ENCODE measurements around the gene FAM156A.
"Not testable (repeated sequence)": the region's sequence is repeated elsewhere in the genome, so short reads cannot be mapped to it uniquely, and the experiment has no call there.

FAM156A gene, protein sequence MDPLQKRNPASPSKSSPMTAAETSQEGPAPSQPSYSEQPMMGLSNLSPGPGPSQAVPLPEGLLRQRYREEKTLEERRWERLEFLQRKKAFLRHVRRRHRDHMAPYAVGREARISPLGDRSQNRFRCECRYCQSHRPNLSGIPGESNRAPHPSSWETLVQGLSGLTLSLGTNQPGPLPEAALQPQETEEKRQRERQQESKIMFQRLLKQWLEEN

DNA sequence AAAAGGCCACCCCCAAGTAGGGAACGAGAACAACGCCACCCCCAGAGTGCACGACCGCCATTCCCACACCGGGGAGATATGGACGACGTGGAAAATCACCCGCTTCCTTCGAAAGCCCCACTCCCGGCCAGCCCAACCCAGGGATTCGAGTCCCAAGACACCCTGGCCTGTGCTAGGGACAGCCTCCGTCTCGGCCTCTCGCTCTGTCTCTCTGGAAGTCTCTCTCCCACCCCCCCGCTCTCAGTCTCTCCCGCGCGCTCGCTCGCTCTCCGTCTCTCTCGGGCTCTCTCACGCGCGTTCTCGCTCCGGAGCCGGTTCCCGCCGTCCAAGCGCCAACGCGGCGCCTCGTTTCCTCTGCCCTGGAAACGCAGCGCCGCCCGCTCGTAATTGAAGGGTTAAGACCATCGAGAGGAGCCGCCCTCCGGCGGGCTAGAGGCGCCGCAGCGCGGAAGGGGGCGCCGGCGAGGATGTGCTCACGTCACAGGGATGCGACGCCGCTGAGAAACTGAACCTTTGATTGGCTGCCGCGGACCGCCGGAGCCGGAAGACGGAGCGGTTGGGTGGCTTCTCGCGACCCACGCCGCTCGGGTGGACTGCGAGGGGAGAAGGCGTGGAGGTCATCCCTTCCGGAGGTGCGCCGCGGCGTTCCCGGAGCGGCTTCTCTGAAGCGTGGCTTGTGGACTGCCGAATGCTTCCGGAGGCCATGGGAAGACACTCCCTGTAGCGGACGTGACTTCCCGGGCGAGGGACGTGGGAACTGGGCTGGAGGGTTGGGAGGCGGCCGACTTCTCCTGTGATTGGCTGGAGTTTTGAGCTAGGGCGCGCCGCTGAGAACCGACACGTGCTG lies at the start of gene FAM156A:
Gene FAM156A, minus strand, starts transcription at position 406 of the 847 bp plus-strand sequence. CDS start 9,930 bp downstream, outside the sequence.
- not testable (repeated sequence) for DNase-seq (ENCODE audit: low read depth in 2 of 2)

DNA sequence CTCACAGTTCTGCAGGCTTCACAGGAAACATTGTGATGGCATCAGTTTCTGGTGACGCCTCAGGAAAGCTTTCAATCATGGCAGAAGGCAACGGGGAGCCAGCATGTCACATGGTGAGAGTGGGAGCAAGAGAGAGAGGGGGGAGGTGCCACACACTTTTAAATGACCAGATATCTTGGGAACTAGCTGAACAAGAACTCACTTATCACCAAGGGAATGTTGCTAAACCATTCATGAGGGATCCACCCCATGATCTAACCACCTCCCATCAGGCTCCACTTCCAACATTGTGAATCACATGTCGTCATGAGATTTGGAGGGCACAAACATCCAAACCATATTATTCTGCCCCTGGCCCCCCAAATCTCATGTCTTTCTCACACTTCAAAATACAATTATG lies 47.0 kb upstream of the FAM156A start:
- no peak for DNase-seq (ENCODE audit: low read depth in 2 of 2)

DNA sequence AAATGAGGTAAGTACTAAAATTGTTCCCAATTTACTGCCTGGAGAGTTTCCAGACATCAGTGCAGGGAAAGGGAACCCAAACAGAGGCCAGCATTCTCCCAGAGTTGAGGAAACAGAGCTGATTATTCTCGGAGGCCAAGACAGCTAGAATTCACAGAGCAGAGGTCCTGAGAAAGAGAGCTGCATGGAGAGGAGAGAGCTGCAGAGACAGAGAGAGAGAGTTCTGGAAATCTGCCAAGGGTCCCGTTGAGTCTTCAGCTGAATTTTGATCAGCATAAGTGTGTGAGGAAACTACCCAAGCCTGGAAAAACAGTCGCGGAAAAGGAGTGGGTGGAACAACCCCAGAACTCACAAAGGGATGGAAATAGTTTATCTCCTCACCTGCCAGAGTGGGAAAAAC lies 46.5 kb upstream of the FAM156A start:
- DNase-seq (ENCODE audit: low read depth in 2 of 2): no peak

DNA sequence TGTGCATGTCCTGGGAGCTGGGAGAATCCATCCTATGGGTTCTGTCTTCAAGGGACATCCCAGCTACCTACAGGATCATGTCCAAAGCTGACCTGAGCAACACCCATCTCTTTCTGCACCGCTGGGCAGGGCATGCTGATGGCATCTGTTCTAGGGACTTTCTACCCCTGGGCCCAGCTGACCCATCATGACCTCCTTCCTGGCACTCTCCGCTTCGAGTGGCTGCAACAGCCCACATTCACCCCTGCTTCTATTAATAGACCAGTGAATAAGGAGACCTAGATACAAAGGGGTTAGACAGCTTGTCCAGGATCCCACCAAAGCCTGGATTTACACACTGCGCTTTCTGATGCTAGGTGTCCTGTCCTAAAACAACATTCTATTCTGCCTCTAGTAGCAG lies 45.7 kb upstream of the FAM156A start:
- no peak for DNase-seq (ENCODE audit: low read depth in 2 of 2)

DNA sequence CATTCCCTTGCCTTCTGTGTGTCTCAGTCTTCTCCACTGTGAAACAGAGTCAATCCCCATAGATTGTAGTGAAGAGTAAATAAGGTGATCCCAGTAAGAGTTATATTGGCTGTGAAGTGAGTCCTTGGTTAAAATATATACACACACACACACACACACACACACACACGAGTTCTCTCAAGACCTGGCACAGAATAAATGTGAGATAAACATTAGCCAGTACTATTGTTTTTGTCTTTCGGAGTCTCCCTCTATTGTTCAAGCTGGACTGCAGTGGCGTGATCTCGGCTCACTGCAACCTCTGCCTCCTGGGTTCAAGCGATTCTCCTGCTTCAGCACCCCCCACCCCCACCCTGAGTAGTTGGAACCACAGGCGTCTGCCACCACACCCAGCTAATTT lies 44.8 kb upstream of the FAM156A start:
- DNase-seq (ENCODE audit: low read depth in 2 of 2): no peak

DNA sequence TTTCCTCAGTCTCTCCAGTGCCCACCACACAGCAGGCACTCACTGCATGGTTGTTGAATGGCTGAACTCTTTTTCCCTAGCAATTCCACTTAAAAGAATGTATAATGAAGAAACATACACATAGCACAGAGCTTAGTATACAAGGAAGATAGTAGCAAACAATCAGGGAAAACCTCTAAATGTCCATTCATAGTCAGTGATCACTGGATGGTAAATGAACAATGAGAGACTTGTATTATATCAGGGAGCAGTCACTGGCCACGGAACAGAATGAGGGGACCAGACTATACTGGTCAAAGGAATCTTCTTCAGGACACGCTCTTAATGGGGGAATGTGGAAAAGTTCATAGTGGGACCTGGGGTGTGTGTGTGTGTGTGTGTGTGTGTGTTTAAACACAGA lies 43.6 kb upstream of the FAM156A start:
- DNase-seq (ENCODE audit: low read depth in 2 of 2): no peak

DNA sequence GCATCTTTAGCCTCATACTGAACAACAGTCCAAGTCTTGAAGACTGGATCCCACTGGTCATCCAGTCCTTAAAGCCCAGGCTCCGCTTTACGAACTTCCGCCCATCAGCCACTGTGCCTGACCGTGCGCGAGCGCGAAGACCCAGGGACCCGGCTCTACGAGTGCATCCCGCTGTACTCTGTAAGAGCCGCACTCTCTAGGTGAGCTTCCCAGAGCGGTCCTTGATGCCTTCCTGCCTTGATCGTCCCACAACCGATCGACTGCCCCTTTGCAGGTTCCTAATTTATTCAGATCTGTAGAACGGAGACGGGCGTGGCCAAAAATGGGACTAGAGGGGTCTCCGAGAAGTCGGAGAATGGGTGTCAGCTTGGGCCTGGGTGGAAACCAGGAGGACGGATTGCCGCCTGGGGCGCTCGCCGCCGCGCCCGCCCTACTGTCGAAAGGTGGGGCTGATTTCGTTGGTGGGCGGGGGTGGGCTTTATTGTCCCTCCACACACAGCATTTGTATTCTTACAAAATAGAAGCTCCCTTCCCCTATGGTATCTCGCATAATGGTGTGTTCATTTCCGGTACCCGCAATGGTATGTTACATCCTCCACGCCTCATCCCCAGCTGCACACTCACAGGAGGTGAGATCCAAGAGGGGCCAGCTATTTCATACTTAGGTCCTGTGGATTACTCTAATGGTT lies 42.3 kb upstream of the FAM156A start:
- no peak for DNase-seq (ENCODE audit: low read depth in 2 of 2)

DNA sequence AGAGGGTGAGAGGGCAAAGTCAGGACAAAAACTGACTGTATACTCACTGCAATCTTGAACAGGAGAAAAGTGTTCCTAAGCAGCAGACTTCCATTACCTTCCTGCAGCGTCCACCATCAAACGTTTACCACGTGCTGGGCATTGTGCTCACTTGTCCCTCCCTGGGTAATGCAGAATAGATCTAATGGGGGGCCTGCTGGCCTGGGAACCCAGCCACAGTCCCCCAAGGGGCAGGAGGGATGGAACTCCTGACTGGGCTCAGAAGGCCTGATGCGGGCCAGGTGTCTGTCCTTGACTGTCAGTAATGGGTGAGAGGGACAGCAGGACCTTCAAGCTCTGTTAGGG lies 37.6 kb upstream of the FAM156A start:
- no peak for DNase-seq (ENCODE audit: low read depth in 2 of 2)

DNA sequence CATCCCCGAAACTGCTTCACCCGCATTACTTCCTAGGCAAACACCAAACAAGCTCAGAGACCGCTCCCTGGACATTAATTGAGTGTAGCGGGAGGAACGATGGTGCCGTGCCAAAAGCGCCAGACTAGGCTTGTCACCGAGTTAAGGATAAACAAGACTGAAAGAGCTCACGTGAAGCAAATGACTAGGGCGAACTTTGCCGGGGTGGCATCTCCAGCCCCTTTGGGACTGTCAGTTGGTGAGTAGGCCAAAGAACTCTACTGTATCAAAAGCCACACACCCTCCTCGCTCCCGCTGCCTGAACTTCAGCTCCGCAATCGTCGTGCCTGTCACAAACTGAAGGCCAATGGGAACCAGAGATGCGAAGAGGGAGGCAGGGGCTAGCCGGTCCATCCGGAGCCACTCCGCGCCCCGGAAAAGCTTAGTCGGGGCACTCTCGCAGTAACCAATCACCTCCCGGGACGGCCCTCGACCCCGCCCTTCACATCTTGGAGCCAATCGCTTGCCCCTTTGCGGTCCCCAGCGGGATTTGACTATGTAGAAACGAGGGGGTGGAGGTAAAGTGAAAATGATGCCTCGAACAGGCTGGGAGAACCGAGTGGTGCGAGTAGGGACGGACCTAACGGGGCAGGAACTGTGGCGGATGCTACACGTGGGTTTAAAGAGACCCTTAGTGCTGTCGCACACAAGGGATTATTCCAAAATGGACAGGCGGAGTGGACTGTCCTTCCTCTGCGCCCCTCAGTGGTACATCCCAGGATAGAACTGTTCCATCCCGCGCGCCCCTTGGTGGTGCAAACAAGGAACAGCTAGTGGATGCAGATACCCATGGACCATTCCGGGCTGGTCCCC lies 37.0 kb upstream of the FAM156A start:
- DNase-seq (ENCODE audit: low read depth in 2 of 2): peak; percentile 75 to 83

DNA sequence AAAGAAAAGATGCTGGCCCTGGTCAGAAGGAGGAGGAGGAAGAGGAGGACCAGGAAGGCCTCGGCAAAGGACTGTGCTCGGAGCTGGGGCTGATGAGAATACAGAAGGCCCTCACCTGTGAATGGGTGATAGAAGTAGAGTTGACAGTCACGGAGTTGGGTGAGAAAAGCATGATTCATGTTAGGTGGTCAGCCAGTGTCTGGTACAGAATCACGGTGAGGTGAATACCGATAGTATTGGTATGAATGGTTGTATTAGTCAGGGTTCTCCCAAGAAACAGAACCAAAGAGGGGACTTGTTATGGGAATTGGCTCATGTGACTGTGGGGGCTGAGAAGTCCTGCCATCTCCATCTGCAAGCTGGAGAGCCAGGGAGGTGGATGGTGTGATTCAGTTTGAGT lies 32.5 kb upstream of the FAM156A start:
- no peak for DNase-seq (ENCODE audit: low read depth in 2 of 2)

DNA sequence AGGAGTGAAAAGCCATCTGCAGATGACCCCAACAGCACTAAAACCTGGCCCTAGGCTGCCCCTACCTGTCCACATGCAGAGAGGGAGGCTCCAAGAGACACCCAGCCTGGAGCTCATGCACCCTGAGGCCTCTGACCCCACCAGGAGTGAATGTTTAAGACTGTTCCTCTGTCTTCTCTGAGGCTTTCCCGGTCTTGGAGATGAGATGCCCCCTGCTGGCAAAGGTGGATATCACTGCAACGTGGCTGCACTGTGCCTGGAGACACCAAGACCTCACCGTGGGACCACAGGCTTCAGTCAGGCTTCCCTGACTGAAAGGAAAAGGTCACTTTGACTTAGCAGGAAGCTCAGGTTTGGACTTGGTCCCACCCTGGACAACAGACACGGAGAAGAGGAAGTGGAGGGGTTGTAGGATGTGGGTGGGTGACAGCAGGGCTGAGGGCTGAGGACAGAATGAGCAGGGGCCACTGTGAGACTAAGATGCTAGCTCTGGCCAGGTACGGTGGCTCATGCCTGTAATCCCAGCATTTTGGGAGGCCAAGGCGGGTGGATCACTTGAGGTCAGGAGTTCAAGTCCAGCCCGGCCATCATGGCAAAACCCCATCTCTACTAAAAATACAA lies 31.8 kb upstream of the FAM156A start:
- DNase-seq (ENCODE audit: low read depth in 2 of 2): not testable (repeated sequence)

DNA sequence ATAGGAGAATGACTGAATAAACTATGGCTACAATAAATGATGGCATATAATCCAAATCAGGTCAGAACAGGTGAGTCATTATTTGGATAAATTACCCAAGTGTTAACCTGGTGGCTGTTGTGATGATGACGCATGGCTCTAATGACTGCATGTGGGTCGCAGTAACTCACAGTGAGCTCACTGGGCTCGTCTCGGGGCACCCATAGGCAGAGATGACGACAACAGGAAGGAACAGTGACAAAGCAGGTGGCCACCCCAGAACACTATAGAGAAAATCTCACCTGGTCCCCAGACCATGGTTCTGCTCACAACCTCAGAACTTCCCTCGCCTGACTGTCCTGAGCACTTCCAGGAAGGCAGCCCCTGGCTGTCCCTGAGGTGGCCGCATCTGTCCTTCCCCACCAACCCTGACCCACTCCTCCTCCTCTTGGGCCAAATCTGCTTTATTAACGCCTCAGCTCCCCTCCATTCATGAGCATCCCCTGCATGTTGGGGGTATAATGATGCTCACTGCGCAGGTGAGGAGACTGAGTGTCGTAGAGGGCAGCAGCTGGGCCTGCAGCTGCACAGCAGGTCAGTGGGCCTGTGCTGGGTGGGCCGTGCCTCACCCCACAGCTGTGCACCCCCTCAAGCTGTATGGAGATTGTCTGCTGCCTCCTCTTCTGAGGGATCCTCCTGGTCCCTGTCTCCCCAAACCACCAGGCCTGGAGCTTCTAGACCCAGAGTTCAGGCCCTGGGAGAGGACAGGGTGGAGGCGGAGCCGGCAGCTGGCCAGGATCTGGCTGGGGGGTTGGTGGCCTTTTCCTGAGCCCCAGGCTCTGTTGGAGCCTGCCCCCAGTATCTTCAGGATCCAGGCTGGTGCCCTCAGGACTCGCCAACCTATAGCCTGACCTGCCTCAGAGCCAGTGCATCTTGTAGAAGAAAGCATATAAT lies 30.9 kb upstream of the FAM156A start:
- no peak for DNase-seq (ENCODE audit: low read depth in 2 of 2)

DNA sequence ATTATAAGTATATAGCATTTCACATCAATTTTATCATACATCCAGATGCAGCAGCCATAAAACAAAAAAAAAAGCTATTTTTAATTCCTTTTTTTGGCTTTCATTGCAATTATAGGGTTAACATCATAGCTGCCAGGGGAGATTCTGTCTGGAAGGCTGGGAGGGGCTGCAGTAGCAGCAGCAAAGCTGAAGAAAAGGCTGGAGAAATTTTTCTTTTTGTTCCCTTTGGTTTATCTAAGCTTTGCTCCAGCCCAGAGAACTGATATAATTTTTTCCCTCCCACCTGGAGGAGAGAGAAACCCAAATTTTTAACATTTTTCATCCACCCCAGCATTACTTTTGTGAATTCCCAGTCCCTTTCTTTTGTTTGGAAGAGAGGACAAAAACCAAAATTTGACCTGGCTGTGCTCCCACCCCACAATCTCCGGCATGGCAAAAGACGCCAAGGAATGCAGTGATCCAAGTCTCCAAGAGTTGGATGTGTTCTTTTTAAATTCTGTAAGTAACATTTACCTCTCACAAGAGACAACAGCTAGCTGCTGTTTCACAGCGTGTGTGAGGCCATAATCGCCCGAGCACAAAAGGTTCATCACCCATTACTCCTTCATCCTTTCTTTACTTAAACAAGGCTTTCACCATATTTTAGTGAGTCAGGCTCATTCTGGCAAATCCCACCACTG lies 25.1 kb upstream of the FAM156A start:
- no peak for DNase-seq (ENCODE audit: low read depth in 2 of 2)

DNA sequence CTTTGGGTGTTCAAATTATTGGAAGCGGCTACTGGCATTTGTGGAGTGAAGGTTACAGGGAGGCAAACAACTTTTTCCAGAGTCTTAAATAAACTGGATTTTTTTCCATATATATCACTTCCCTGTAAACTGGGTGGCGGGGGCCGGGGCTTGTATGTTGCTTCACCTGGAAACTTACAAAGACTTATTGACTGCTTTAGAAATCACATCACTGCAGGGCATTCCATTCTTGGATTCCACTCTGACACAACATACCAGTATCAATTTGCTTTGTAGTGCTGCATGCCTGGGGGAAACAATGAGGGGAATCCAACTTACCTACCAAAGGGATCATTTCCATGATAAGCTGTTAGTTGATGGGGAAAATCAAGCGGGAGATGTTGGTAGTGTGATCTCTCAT lies 21.7 kb upstream of the FAM156A start:
- DNase-seq (ENCODE audit: low read depth in 2 of 2): no peak

DNA sequence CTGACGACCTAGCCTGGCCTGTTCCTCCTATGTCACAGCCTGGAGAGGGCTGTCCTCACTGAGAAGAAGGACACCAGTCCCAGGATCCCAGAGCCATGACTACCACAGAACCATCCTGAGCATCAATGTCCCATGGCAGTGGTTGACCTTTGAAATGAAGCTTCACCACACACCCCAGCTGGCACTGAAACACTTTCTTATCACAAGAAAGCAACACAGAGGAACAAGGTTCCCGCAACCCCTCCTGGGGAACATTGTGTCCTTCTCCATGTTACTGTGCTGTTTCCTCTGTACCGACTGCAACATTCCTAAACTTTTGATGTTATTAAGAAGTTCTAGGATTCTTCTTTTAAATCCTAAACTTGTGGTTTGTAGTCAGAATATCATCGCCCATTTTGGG lies 21.2 kb upstream of the FAM156A start:
- DNase-seq (ENCODE audit: low read depth in 2 of 2): no peak

DNA sequence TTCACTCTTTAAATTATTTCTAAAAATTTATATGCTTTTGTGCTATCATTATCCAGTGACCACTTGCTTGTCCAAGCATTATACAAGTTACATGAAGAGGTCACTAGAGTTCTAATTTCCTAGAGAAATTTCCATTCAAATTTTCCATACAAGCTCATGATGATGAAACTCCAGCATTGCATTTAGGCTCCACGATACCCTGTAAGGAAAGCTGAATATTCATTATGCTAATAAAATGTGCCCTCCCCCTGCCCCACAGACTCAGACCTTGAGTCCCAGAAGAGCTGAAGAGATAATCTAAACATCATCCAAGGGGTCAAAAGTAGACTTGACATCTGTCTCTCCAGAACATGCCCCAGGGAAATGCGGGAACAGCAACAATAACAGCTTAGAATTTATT lies 19.6 kb upstream of the FAM156A start:
- DNase-seq (ENCODE audit: low read depth in 2 of 2): no peak

DNA sequence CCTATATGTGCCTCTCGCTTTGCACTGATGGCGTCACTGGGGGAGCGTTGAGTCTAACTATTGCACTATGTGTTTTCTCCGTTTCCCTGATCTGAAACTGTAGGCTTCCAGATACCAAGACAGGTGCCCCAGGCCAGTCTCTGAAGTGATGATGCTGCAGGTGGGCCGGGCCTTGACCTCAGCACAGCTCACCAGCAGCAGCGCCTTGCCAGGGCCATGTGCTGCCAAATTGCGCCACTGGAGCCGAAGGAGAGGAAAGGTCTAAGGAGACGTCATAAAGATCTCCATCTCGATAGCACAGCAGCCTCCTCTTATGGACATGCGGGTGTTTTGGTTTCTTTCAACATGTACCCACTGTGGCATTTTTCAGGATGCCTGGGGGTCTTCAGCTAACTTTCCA lies 17.3 kb upstream of the FAM156A start:
- DNase-seq (ENCODE audit: low read depth in 2 of 2): not testable (repeated sequence)

DNA sequence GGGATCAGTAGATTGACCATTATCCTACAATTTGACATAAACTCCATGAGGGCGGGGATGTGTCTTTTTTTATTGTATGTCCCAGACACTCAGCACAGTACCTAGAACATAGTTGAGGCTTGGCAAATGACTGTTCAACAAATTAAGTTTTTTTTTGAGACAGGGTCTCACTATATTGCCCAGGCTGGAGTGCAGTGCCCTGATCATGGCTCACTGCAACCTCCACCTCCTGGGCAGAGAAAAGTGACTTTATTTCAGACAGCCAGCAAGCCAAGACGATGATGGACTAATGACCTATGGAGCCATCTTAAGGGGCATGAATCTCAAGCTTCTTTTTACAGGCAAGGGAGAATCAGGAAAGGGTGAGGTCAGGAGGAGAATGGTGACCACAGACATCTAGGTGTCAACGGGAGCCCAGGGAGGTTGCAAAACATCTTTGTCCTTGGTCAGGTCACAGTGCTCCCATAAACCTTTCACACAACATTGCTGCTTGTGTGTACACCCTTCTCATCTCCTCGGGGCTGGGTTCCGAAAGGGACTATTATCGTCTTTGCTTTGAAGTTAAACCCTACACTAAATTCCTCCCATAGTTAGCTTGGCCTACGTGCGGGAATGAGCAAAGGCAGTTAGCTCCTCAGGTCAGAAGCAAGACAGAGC lies 16.1 kb upstream of the FAM156A start:
- DNase-seq (ENCODE audit: low read depth in 2 of 2): not testable (repeated sequence)

DNA sequence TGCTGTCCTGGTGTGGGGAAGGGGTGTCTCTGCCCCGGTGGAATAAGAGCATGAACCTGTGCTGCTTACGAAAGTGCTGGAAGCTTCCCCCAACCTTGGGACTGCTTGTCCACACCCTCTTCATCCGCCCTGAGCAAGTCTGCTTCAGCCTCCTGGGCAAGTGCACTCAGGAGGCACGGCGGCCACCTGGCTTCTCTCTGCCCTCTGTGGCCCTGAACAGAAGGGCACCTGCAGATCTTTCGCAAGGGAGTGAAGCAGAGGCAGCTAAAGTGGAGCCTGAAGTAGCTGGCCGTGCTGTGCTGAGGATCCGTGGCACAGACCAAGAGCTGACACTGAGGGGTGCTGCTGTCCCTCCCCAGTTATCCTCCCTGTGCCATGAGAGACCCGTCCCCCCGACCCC lies 9.6 kb upstream of the FAM156A start:
- DNase-seq (ENCODE audit: low read depth in 2 of 2): not testable (repeated sequence)
